B cell (primary cell): ENCODE results near the gene TLE5. TPM values are rescaled to one million over a fixed set of nuclear protein-coding genes. Genes with fewer than 3 reads are reported as not detected.

ENCODE experiments used
- ATAC-seq: fragments of 200-7000 bp; cut with Tn5 transposase; one replicate; pipeline ENCODE4 v1.10.0; 2021; ENCODE audit warnings: low read depth, mild to moderate bottlenecking, moderate number of reproducible peaks, moderate library complexity
- CTCF ChIA-PET: fragments of 350-600 bp; sonication (Branson Sonifier 250); formaldehyde crosslinking; loops from one replicate; lab custom pipeline; 2021; ENCODE audit warnings: antibody characterized with exemption, inconsistent platforms; lab: Charles Lee
- POLR2A ChIA-PET: fragments of 350-600 bp; sonication (Branson Sonifier 250); formaldehyde crosslinking; loops from one replicate; lab custom pipeline; 2021; ENCODE audit warnings: antibody characterized with exemption; lab: Charles Lee
- DNase-seq: peaks from one replicate; pipeline ENCODE4 v3.0.0; 2013
- H2AFZ ChIP-seq: 2 replicates; pipeline ENCODE4 v1.6.1; 2012; ENCODE audit warnings: mild to moderate bottlenecking, low read depth, low read length; ENCODE audit not compliant: insufficient read depth, poor library complexity, severe bottlenecking
- H3K27ac ChIP-seq, 2 donors: 1 replicate in 1 of 2; 2 replicates in 1 of 2; pipeline ENCODE4 v1.5.1; 2012 to 2013; ENCODE audit warnings: low read length in 2 of 2, mild to moderate bottlenecking in 2 of 2, moderate library complexity in 1 of 2
- H3K27me3 ChIP-seq, 4 experiments: fragments of 200-600 bp in 1 of 4; sonication (generic) in 1 of 4; replicated peaks in 1 of 4; 1 replicate in 2 of 4; 2 replicates in 2 of 4; pipeline versions ENCODE4 v1.6.1 to v1.7.0; 2013 to 2016; ENCODE audit warnings: low read length in 3 of 4, mild to moderate bottlenecking in 2 of 4, mixed read lengths in 1 of 4, moderate library complexity in 1 of 4; ENCODE audit not compliant: insufficient read depth in 4 of 4, control insufficient read depth in 3 of 4; ENCODE audit errors: control extremely low read depth in 1 of 4
- H3K36me3 ChIP-seq, 2 experiments: replicated peaks in 1 of 2; 1 replicate in 1 of 2; 2 replicates in 1 of 2; pipeline versions ENCODE4 v1.6.1 to v1.7.1; 2013; ENCODE audit warnings: low read length in 1 of 2; ENCODE audit not compliant: insufficient read depth in 2 of 2, control insufficient read depth in 1 of 2; ENCODE audit errors: control extremely low read depth in 1 of 2, extremely low read depth in 1 of 2
- H3K4me1 ChIP-seq, 2 donors: fragments of 200-600 bp in 1 of 2; sonication (generic) in 1 of 2; 1 replicate in 1 of 2; 2 replicates in 1 of 2; pipeline versions ENCODE4 v1.5.1 to v1.6.1; 2013 to 2017; ENCODE audit warnings: low read length in 2 of 2; ENCODE audit not compliant: control insufficient read depth in 2 of 2, insufficient read depth in 2 of 2
- H3K4me2 ChIP-seq: replicated peaks from 2 replicates; pipeline ENCODE3; 2012; ENCODE audit warnings: mild to moderate bottlenecking, low read depth, low read length; ENCODE audit not compliant: poor library complexity, severe bottlenecking
- H3K4me3 ChIP-seq, 5 experiments: fragments of 200-600 bp in 1 of 5; sonication (generic) in 1 of 5; 1 replicate in 3 of 5; 2 replicates in 2 of 5; pipeline versions ENCODE4 v1.5.1 to v1.7.0; 2011 to 2016; ENCODE audit warnings: low read length in 4 of 5, mild to moderate bottlenecking in 4 of 5, low read depth in 2 of 5, control low read depth in 1 of 5, moderate library complexity in 1 of 5; ENCODE audit not compliant: insufficient read depth in 1 of 5; ENCODE audit errors: control extremely low read depth in 1 of 5, extremely low read depth in 1 of 5
- H3K79me2 ChIP-seq: fragments of 200-600 bp; sonication (generic); one replicate; pipeline ENCODE4 v1.6.0; 2016; ENCODE audit warnings: low read length; ENCODE audit not compliant: control insufficient read depth, insufficient read depth
- H3K9ac ChIP-seq: fragments of 200-600 bp; sonication (generic); 2 replicates; pipeline ENCODE4 v1.6.1; 2017; ENCODE audit warnings: mild to moderate bottlenecking, low read length, moderate library complexity
- H3K9me3 ChIP-seq, 3 donors: one replicate each; pipeline versions ENCODE4 v1.6.1 to v1.7.1; 2013; ENCODE audit warnings: low read length in 2 of 3; ENCODE audit not compliant: control insufficient read depth in 2 of 3, insufficient read depth in 1 of 3; ENCODE audit errors: control extremely low read depth in 1 of 3
- H4K20me1 ChIP-seq: 2 replicates; pipeline ENCODE4 v1.6.0; 2012; ENCODE audit warnings: mild to moderate bottlenecking, low read length; ENCODE audit not compliant: insufficient read depth, control insufficient read depth, poor library complexity, severe bottlenecking
- H3K27ac Mint-ChIP-seq: one replicate; pipeline ENCODE4 v1.8.0; 2021; ENCODE audit warnings: mixed read lengths
- H3K27me3 Mint-ChIP-seq: one replicate; pipeline ENCODE4 v1.8.0; 2021; ENCODE audit warnings: mixed read lengths
- H3K4me1 Mint-ChIP-seq: one replicate; pipeline ENCODE4 v1.8.0; 2021; ENCODE audit warnings: mixed read lengths
- H3K4me3 Mint-ChIP-seq: one replicate; pipeline ENCODE4 v1.8.0; 2021; ENCODE audit warnings: mixed read lengths
- H3K9me3 Mint-ChIP-seq: one replicate; pipeline ENCODE4 v1.8.0; 2022; ENCODE audit warnings: mixed read lengths; ENCODE audit not compliant: insufficient read depth
- EZH2 ChIP-seq: IDR thresholded peaks from 2 replicates; pipeline ENCODE4 v1.6.1; 2012; ENCODE audit warnings: borderline replicate concordance, low read depth, mild to moderate bottlenecking, moderate library complexity, low read length; ENCODE audit not compliant: insufficient read depth, poor library complexity, severe bottlenecking
- WGBS: methylation state at CpG from one replicate; pipeline ENCODE4 v1.1.5; 2013; ENCODE audit warnings: missing lambda C conversion rate; ENCODE audit not compliant: insufficient coverage; 5-methylcytosine and 5-hydroxymethylcytosine counted together
- intact Hi-C: fragments of 100-400 bp; cut with micrococcal nuclease; formaldehyde crosslinking; loops from one replicate; pipeline ENCODE4 v1.10.0; 2022
- polyA plus RNA-seq: library from polyadenylated mRNA; depleted of rRNA; stranded (reverse); fragments of >200 nt; gene quantifications from 2 replicates; pipeline ENCODE4 v1.2.3, GENCODE V29; 2012
- total RNA-seq, 2 donors: library from RNA; stranded (reverse); fragments of 120-200 nt in 1 of 2; gene quantifications; 1 replicate in 1 of 2; 2 replicates in 1 of 2; pipeline versions ENCODE4 v1.2.3 to v1.2.4, GENCODE V29; 2013 to 2022
- TF ChIP-seq, protein P1 (sequence below): fragments of 200-600 bp; IDR thresholded peaks from one replicate; pipeline ENCODE4 v1.8.0; 2022; ENCODE audit warnings: antibody characterized with exemption, mild to moderate bottlenecking

Gene TLE5
- total and polyA plus RNA-seq, 2 donors (not counting 1 experiment from before 2014, with no cell fraction given), result 697 to 1,132 TPM

DNA sequence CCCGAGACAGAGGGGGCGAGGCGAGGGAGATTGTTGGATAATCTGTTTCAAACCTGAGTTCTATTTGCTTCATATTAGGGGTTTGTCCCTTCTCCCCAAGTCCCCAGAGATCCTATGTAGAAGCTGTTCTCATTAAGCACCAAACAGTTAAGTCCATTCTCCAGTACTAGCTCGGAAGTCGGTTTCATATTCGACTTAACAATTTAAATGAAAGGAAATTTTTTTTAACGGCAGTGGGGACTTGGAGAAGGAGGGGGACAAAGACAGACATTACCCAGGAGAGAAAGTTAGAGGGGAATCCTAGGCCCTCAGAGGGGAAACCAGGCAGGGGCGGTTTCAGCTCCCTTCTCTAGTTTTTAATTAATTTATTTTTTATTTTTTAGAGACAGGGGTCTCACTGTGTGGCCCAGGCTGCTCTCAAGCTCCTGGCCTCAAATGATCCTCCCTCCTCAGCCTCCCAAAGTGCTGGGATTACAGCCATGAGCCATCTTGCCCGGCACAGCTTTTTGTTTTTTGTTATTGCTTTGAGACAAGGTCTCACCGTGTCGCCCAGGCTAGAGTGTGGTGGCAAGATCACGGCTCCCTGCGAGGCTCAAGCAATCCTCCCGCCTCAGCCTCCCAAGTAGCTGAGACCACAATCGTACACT lies 19.6 kb downstream of the TLE5 start:
- H3K36me3 ChIP-seq, result no peaks in the 10 kb centered on the region
- DNase-seq, result no peak
- Mint-ChIP-seq H3K4me3 (peak overlapping the region; percentile 9), H3K27me3 (peaks cover 5% of the 10 kb centered on the region), H3K27ac (no peak overlapping the region), H3K9me3 (no peaks in the 10 kb centered on the region), H3K4me1 (peaks cover 22% of the 10 kb centered on the region)
- no peak overlapping the region for H2AFZ ChIP-seq
- CTCF ChIA-PET, result interaction anchor here (1.2 to 1.4 kb wide), 6 partner anchors 10 to 92 kb away, joined by 4 to 5 read pairs (median 4); no protein-coding TSS in a partner anchor
- H3K27ac ChIP-seq, result no peak overlapping the region
- no peak overlapping the region for H3K4me3 ChIP-seq
- no peaks in the 10 kb centered on the region for H4K20me1 ChIP-seq
- intact Hi-C loops, result no loop called here
- peaks cover 0 to 8% (median 0%) of the 10 kb centered on the region in 4 experiments for H3K27me3 ChIP-seq
- peak overlapping the region; percentile 57 for H3K4me2 ChIP-seq
- no peaks in the 10 kb centered on the region for H3K9me3 ChIP-seq
- no peak for TF ChIP-seq EZH2
- WGBS, result 86% methylated on average over 7 of the region's 15 CpGs
- ATAC-seq, result no peak
- no peaks in the 10 kb centered on the region for H3K79me2 ChIP-seq
- H3K4me1 ChIP-seq, result peaks cover 4 to 17% of the 10 kb centered on the region in 2 donors
- POLR2A ChIA-PET, result interaction anchor here (0.6 to 0.7 kb wide), 3 partner anchors 11 to 155 kb away, joined by 3 to 5 read pairs (median 4); no protein-coding TSS in a partner anchor
- no peak overlapping the region for H3K9ac ChIP-seq

DNA sequence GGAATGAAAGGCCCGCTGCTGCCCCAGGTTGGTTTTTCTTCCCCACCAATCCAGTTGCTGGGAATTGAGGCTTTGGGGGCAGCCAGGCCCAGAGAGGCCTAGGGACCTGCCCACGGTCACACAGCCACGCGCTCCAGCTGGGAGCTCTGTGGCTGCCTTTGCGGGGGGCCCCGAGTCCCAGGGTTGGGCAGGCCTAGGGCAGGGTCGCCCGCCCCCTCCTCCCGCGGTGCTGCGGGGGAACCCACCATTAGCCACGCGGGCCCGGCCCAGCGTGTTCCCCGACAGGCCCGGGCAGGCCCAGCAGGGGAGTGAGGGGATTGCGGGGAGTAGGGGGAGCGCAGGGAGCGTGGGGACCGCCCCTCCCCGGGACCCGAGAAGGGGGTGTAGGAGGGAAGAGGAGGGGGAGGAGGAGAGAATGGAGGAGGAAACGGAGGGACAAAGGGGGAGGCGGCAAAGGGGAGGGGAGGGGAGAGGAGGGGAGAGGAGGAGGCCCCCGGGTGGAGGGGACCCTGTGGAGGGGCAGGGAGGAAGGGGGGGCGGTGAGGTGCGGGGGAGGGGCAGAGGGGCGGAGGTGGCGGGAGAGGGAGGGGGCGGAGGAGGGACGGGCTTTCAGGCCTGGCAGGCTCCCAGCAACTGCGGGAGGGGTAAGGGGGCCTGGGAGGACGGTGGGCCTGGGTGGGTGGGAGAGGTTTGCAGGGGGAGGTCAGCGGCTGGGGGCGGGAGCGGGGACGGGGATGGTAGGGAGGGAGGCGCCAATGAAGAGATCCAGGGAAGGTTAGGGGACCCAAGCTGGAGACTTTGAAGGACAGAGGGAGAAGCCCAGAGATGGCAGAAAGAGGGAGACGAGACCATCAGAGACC lies 20.3 kb downstream of the TLE5 start:
- ChIA-PET CTCF (interaction anchor here (0.5 to 1.4 kb wide), 7 partner anchors 13 to 91 kb away, joined by 3 to 5 read pairs (median 4); no protein-coding TSS in a partner anchor), POLR2A (interaction anchor here (0.7 kb wide), 1 partner anchor 11 kb away, joined by 5 read pairs; no protein-coding TSS in a partner anchor)
- no peaks in the 10 kb centered on the region for H4K20me1 ChIP-seq
- peaks cover 18% of the 10 kb centered on the region for H3K4me1 Mint-ChIP-seq
- DNase-seq, result no peak
- TF ChIP-seq, protein P1, sequence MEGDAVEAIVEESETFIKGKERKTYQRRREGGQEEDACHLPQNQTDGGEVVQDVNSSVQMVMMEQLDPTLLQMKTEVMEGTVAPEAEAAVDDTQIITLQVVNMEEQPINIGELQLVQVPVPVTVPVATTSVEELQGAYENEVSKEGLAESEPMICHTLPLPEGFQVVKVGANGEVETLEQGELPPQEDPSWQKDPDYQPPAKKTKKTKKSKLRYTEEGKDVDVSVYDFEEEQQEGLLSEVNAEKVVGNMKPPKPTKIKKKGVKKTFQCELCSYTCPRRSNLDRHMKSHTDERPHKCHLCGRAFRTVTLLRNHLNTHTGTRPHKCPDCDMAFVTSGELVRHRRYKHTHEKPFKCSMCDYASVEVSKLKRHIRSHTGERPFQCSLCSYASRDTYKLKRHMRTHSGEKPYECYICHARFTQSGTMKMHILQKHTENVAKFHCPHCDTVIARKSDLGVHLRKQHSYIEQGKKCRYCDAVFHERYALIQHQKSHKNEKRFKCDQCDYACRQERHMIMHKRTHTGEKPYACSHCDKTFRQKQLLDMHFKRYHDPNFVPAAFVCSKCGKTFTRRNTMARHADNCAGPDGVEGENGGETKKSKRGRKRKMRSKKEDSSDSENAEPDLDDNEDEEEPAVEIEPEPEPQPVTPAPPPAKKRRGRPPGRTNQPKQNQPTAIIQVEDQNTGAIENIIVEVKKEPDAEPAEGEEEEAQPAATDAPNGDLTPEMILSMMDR, result no peak
- no peak for TF ChIP-seq EZH2
- no peak overlapping the region for H3K4me3 ChIP-seq
- H3K27ac Mint-ChIP-seq, result peak overlapping the region; percentile 32
- peak overlapping the region; percentile 58 for H2AFZ ChIP-seq
- H3K4me3 Mint-ChIP-seq, result peak overlapping the region; percentile 9
- no peaks in the 10 kb centered on the region for H3K9me3 ChIP-seq
- H3K79me2 ChIP-seq, result no peaks in the 10 kb centered on the region
- H3K27me3 ChIP-seq, result peaks cover 0 to 8% (median 0%) of the 10 kb centered on the region in 4 experiments
- no peak overlapping the region for H3K27ac ChIP-seq
- H3K4me2 ChIP-seq, result peak overlapping the region; percentile 57
- ATAC-seq, result no peak
- no peaks in the 10 kb centered on the region for H3K36me3 ChIP-seq
- WGBS, result 18% methylated on average over 24 of the region's 40 CpGs
- no peak overlapping the region for H3K9ac ChIP-seq
- peaks cover 3 to 11% of the 10 kb centered on the region in 2 donors for H3K4me1 ChIP-seq
- peaks cover 5% of the 10 kb centered on the region for H3K27me3 Mint-ChIP-seq
- intact Hi-C loops, result no loop called here
- no peaks in the 10 kb centered on the region for H3K9me3 Mint-ChIP-seq
